ENCODE results near the gene CELF1.

CELF1 gene

DNA sequence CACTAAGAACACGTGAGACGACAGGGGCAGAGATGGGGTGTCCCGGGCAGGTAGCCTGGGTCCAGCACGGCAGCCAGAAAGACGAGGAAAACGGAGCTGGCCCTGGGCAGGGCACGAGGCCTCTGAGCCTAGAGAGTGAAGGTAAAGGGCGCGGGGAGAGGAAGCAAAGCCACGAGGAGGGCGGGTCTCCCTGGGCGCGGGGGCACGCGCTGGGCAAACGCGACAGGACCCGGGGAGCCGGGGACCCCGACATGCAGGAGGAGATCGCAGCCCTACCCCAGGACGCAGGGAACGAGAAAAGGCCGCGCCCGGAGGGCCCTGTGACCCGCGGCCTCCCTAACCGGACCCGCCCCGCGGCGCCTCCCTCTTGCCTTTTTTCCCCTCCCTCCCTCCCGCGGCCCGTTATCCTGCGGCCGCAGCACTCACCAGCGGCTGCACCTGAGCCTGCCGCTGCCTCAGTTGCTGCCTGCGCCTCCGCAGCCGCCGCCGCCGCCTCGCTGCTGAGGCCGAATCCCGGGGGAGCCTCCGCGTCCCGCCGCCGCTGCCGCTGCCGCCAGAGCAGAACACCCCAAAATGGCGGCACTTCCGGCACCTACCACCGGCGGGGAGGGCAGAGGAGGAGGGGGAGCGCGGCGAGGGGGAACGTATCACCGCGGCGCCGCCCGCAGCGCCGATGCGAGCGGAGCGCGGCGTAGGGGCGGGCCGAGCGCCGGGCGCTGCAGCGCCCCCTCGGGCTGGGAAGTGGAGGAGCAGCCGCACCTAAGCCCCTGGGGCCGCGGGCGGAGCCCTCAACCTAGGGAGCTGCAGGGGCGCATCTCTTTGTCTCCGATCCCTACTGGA lies at the start of gene CELF1:
CELF1 (minus strand) TSS at position 567 of the 840 bp plus-strand sequence. CDS start 53,609 bp downstream, outside the sequence.
- TF ChIP-seq ZFX (IDR thresholded peaks at IDR 0.05) (peak; percentile 88), CTCF (conservative IDR thresholded peaks at IDR 0.05) (peak; percentile 99)
- peak within 1 kb of the TSS; percentile 93 for H3K27ac ChIP-seq

DNA sequence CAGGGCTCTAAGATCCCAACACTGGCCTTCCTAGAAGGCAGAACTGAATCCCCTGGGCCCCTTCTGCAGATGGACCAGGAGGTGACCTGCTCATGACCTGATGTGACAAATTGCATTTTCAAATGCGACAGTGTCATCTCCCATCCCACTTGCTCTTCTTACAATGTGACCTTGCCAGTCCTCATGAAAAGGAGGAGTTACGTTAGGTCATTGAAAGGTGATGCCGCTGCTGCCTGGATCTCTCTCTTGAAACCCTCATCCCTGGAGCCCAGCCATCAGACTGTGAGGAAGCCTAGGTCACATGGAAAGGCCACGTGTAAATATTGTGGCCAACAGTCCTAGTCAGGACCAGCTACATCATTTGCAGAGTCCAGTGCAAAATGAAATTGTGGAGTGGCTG lies 47.0 kb upstream of the CELF1 start:
- H3K27ac ChIP-seq, result no peak overlapping the region
- TF ChIP-seq CTCF (conservative IDR thresholded peaks at IDR 0.05), result no peak
- TF ChIP-seq ZFX (IDR thresholded peaks at IDR 0.05), result no peak

- H3K27ac ChIP-seq, result no peak overlapping the region
- TF ChIP-seq ZFX (IDR thresholded peaks at IDR 0.05) (no peak), CTCF (conservative IDR thresholded peaks at IDR 0.05) (no peak)
Observed at GRCh38 chr11:47595967-47596366, 43.0 kb upstream of the CELF1 start.

GRCh38 chr11:47595029-47595428 lies 42.1 kb upstream of the CELF1 start:
- TF ChIP-seq CTCF (conservative IDR thresholded peaks at IDR 0.05), result no peak
- no peak for TF ChIP-seq ZFX (IDR thresholded peaks at IDR 0.05)
- H3K27ac ChIP-seq, result no peak overlapping the region

DNA sequence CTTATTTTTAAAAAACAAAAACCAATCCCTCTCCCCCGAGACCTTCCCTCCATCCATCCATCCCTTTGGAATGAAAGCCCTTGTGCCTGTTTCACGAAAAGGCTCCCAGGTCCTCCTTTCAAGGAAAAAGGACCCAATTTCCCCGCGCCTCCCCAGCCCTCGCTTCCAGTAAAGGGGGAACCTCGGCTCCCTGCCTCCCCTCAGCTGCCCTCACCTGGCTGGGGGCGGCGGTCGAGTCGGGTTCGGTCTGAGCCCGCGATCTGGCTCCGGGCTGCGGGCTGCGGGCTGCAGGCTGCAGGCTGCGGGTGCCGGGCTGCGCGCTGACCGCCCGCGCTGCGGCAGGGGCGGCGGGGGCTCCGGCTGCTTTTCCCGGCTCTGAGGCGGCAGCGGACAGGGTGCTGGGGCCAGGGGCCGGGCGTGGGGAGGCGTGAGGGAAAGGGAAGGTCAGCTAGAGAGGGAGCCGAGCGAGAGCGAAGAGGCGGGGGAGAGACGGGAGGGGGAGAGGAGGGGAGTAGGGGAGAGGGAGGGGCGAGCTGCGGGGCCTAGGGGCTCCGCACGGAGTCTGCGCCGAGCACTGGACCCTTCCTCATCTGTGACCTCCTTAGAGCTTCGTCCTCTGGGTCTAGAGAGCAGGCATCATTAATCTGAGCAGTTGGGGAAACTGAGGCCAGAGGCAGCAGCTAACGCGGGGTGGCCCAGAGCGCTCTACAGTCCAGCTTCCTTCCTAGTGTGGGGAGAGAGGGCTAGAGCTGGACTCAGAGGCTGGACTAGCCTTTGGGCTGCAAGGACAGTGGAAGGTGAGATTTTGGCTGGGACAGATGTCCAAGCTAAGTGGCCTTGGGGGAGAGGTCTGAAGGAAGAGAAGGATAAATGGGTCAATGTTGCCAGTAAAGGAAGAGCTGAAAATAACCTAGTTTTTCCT lies 41.3 kb upstream of the CELF1 start, which contains the start of gene C1QTNF4:
C1QTNF4 (minus strand) TSS at position 478 of the 922 bp plus-strand sequence. CDS start 3,601 bp downstream, outside the sequence.
- H3K27ac ChIP-seq, result no peak within 1 kb of the TSS

DNA sequence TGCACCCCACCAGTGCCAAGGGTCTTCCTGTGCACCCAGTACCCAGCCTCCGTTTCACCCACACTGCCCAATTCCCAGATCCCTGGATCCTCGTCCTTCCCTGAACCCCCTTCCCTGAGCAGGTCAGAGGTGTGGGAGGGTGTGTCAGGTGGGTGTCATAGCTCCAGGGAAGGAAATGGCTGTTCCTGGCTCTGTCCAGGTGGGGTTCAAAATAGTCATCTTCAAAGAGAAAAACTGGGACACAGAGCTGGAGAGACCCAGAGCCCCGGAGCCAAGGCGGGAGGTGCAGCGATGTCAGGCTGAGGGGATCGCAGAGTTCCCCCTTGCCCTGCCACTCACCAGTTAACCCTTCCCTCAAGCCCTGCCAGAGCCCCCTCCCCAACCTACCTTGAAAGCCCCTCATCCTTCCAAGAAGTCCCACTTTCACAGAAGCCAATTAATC lies 40.6 kb upstream of the CELF1 start:
- no peak for TF ChIP-seq CTCF (conservative IDR thresholded peaks at IDR 0.05)
- TF ChIP-seq ZFX (IDR thresholded peaks at IDR 0.05), result no peak
- no peak overlapping the region for H3K27ac ChIP-seq

More for the DNA sequence above, 41.3 kb upstream of the CELF1 start, which contains the start of gene C1QTNF4:
- TF ChIP-seq CTCF (conservative IDR thresholded peaks at IDR 0.05) (no peak), ZFX (IDR thresholded peaks at IDR 0.05) (no peak)

All from C4-2B (cell line).